Brain microvascular endothelial cell (primary cell): ENCODE data around the gene PSMD2.

ENCODE experiments used
- DNase-seq: peaks from one replicate; pipeline ENCODE4 v3.0.0-alpha.2; 2020
- H3K27ac ChIP-seq: fragments of 250-450 bp; sonication (Bioruptor Pico); 2 replicates; pipeline ENCODE4 v1.5.1; 2020; ENCODE audit warnings: mild to moderate bottlenecking, moderate library complexity
- H3K27me3 ChIP-seq: fragments of 250-450 bp; sonication (Bioruptor Pico); replicated peaks from 2 replicates; pipeline ENCODE4 v1.5.1; 2020; ENCODE audit warnings: mild to moderate bottlenecking
- H3K36me3 ChIP-seq: fragments of 250-450 bp; sonication (Bioruptor Pico); replicated peaks from 2 replicates; pipeline ENCODE4 v1.5.1; 2020; ENCODE audit warnings: mild to moderate bottlenecking
- H3K4me3 ChIP-seq: 2 replicates; pipeline ENCODE4 v1.5.1; 2011; ENCODE audit warnings: low read depth, mild to moderate bottlenecking, control low read depth, low read length, moderate library complexity
- in situ Hi-C: cut with HindIII; loops from 2 replicates; pipeline ENCODE4 v1.10.0; 2017; ENCODE audit warnings: low sequenced_read_pairs, low pct_ligation_motif_present
- TF ChIP-seq, protein P1 (sequence below): IDR thresholded peaks from 2 replicates; pipeline ENCODE4 v1.5.1; 2011; ENCODE audit warnings: low read depth, mild to moderate bottlenecking, moderate library complexity, low read length, control low read depth, inconsistent platforms; ENCODE audit errors: missing control alignments

The PSMD2 gene

DNA sequence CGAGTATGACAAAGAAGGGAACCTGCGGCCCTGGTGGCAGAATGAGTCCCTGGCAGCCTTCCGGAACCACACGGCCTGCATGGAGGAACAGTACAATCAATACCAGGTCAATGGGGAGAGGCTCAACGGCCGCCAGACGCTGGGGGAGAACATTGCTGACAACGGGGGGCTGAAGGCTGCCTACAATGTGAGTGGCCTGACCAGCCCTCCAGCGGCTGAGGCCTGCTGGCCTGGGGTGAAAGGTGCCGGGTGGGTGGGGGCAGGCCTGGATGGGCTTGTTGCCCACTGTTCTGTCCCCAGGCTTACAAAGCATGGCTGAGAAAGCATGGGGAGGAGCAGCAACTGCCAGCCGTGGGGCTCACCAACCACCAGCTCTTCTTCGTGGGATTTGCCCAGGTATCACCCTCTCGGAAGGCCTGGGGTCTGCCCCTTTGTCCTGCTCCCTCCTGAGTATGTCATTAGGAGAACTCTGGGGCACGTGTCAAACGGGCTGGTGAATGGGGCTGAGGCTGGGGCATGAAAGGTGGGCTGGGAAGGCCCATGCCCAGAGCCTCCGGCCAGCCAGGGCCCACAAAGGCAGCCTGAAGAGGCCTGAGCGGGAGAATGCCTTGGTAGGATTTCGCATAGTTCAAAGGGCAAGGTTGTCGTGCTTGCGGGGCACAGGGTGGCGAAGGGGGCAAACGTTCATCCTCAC is 7.8 kb upstream of the PSMD2 start:
- TF ChIP-seq, protein P1, sequence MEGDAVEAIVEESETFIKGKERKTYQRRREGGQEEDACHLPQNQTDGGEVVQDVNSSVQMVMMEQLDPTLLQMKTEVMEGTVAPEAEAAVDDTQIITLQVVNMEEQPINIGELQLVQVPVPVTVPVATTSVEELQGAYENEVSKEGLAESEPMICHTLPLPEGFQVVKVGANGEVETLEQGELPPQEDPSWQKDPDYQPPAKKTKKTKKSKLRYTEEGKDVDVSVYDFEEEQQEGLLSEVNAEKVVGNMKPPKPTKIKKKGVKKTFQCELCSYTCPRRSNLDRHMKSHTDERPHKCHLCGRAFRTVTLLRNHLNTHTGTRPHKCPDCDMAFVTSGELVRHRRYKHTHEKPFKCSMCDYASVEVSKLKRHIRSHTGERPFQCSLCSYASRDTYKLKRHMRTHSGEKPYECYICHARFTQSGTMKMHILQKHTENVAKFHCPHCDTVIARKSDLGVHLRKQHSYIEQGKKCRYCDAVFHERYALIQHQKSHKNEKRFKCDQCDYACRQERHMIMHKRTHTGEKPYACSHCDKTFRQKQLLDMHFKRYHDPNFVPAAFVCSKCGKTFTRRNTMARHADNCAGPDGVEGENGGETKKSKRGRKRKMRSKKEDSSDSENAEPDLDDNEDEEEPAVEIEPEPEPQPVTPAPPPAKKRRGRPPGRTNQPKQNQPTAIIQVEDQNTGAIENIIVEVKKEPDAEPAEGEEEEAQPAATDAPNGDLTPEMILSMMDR, result no peak
- no peak overlapping the region for H3K27ac ChIP-seq
- H3K4me3 ChIP-seq, result no peak overlapping the region
- no peaks in the 10 kb centered on the region for H3K36me3 ChIP-seq
- no peaks in the 10 kb centered on the region for H3K27me3 ChIP-seq
- DNase-seq, result no peak
- in situ Hi-C loops, result no loop called here

DNA sequence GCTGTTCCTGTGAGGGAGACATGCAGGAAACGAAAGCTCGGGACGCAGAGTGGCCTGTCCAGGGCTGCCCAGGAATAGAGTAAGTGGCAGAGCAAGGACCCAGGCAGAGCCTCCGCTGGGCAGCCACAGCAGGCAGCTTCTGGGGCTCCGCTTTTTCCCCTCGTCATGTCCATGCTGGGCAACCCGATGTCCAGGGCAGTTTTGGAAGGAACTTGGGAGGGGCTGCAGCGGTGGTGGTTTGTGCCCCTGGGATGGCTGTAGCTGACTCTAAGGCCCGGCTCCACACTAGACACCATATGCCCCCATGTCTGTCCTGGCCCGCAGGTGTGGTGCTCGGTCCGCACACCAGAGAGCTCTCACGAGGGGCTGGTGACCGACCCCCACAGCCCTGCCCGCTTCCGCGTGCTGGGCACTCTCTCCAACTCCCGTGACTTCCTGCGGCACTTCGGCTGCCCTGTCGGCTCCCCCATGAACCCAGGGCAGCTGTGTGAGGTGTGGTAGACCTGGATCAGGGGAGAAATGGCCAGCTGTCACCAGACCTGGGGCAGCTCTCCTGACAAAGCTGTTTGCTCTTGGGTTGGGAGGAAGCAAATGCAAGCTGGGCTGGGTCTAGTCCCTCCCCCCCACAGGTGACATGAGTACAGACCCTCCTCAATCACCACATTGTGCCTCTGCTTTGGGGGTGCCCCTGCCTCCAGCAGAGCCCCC is 7.1 kb upstream of the PSMD2 start:
- no peaks in the 10 kb centered on the region for H3K36me3 ChIP-seq
- no peak for DNase-seq
- no peak overlapping the region for H3K4me3 ChIP-seq
- no peaks in the 10 kb centered on the region for H3K27me3 ChIP-seq
- TF ChIP-seq, protein P1, result no peak
- no peak overlapping the region for H3K27ac ChIP-seq
- in situ Hi-C loops, result no loop called here

DNA sequence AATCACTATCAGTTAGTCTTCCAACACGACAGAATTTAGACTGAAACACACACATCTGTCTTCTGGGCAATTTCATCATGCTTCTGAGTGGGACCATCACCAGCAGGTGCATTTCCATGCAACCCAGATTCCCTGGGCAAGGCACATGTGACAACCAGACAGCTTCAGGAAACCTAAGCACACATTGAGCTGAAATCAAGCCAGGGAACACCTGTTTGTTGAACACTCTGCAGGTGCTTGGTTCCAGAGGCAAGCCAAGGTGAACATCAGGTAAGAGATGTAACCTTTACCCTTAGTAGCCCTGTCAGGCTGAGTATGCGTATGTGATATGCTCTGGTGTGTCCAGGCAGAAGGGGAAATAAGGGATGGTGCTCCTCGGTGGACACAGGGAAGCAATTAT is 3.3 kb upstream of the PSMD2 start:
- Histone ChIP-seq H3K27ac (no peak overlapping the region), H3K4me3 (no peak overlapping the region), H3K27me3 (no peaks in the 10 kb centered on the region), H3K36me3 (peaks cover 3% of the 10 kb centered on the region)
- in situ Hi-C loops, result no loop called here
- DNase-seq, result no peak
- TF ChIP-seq, protein P1, result no peak

DNA sequence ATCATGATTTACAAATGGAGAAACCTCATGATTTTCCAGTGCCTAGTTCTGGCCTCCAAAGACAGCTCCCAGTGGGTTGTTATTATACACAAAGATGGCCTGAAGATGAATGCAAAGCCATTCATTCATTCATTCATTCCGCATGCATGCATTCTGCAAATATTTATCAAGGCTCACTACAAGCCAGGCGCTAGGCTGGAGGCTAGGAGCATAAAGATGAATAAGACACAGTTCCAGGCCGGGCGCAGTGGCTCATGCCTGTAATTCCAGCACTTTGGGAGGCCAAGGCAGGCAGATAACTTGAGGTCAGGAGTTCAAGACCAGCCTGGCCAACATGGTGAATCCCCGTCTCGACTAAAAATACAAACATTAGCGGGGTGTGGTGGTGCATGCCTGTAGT is 2.4 kb upstream of the PSMD2 start:
- in situ Hi-C loops, result no loop called here
- DNase-seq, result no peak
- TF ChIP-seq, protein P1, result no peak
- H3K4me3 ChIP-seq, result no peak overlapping the region
- H3K27ac ChIP-seq, result no peak overlapping the region
- H3K36me3 ChIP-seq, result peaks cover 10% of the 10 kb centered on the region
- no peaks in the 10 kb centered on the region for H3K27me3 ChIP-seq

DNA sequence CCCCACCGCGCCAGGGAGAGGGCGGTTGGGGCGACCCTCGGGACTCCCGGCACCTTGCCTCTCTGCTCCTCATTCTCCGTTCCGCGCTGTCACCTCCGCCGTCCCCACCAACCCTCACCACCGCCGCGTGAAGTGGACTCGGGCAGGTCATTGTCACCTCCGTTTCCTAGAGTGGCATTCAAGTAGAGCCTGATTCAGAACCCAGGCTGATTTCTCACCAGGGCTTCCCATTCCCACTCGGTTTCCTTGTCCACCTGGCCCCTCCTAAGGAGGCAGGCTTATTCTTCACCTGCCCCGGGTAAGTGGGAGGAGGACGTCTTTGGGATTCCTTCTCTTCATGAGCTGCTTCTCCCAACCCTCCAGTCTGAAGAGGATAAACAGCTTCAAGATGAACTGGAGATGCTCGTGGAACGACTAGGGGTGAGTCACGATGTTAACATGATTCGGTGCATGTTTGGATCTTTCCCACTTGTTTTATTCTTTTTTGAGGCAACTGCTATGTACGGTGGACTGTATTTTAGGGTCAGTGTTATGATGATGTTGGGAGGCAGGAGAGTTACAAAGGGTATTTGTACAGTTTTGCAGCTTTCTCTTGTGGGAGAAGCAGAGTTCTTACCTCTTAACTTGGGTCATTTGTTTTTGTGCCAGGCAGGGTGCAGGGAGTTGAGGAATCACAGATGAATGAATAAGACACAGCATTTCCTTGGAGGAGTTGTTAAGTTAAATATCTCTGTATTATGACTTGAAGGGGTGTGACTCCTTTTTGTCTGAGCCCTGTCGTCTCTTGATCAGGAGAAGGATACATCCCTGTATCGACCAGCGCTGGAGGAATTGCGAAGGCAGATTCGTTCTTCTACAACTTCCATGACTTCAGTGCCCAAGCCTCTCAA is 692 bp downstream of the PSMD2 start:
- TF ChIP-seq, protein P1, result no peak
- Histone ChIP-seq H3K27ac (peak overlapping the region; percentile 78), H3K36me3 (peaks cover 41% of the 10 kb centered on the region), H3K27me3 (no peaks in the 10 kb centered on the region), H3K4me3 (peak overlapping the region; percentile 97)
- in situ Hi-C loops, result no loop called here
- DNase-seq, result peak; percentile 27
